Smooth muscle cell (in vitro differentiated cells): Measurements from ENCODE around the gene PRG3. TPM values are rescaled to one million over a fixed set of nuclear protein-coding genes. Genes with fewer than 3 reads are reported as not detected.

Experiments used
- DNase-seq: peaks from one replicate; lab custom pipeline; 2025; ENCODE audit not compliant: unreplicated experiment; lab: John Stamatoyannopoulos, UW
- H2AFZ ChIP-seq: fragments of 200-600 bp; sonication (generic); 2 replicates; pipeline ENCODE4 v1.6.0; 2016; ENCODE audit warnings: antibody characterized with exemption, low read depth, mild to moderate bottlenecking
- H3F3A ChIP-seq: fragments of 200-600 bp; sonication (generic); 2 replicates; pipeline ENCODE4 v1.6.0; 2017; ENCODE audit warnings: antibody characterized with exemption, low read depth
- H3K27ac ChIP-seq: fragments of 200-600 bp; sonication (generic); 2 replicates; pipeline ENCODE4 v1.5.1; 2016; ENCODE audit warnings: low read depth, mild to moderate bottlenecking
- H3K27me3 ChIP-seq: fragments of 200-600 bp; sonication (generic); 2 replicates; pipeline ENCODE4 v1.6.1; 2016; ENCODE audit warnings: low read depth, mild to moderate bottlenecking
- H3K36me3 ChIP-seq: fragments of 200-600 bp; sonication (generic); 2 replicates; pipeline ENCODE4 v1.5.1; 2016; ENCODE audit warnings: low read depth
- H3K4me1 ChIP-seq: fragments of 200-600 bp; sonication (generic); 2 replicates; pipeline ENCODE4 v1.5.1; 2016; ENCODE audit warnings: low read depth
- H3K4me2 ChIP-seq: fragments of 200-600 bp; sonication (generic); 2 replicates; pipeline ENCODE4 v1.6.0; 2016; ENCODE audit warnings: mild to moderate bottlenecking
- H3K4me3 ChIP-seq: fragments of 200-600 bp; sonication (generic); 2 replicates; pipeline ENCODE4 v1.5.1; 2016; ENCODE audit warnings: mild to moderate bottlenecking
- H3K79me2 ChIP-seq: fragments of 200-600 bp; sonication (generic); 2 replicates; pipeline ENCODE4 v1.6.0; 2016; ENCODE audit warnings: low read depth, mild to moderate bottlenecking
- H3K9ac ChIP-seq: fragments of 200-600 bp; sonication (generic); 2 replicates; pipeline ENCODE4 v1.6.0; 2016; ENCODE audit warnings: low read depth
- H3K9me3 ChIP-seq: fragments of 200-600 bp; sonication (generic); replicated peaks from 2 replicates; pipeline ENCODE4 v1.5.1; 2016; ENCODE audit warnings: low read depth
- H4K20me1 ChIP-seq: fragments of 200-600 bp; sonication (generic); 2 replicates; pipeline ENCODE4 v1.6.0; 2016; ENCODE audit warnings: low read depth
- WGBS: methylation state at CpG from one replicate; pipeline ENCODE4 v1.1.7; 2016; ENCODE audit warnings: low lambda C conversion rate; 5-methylcytosine and 5-hydroxymethylcytosine counted together
- polyA plus RNA-seq: library from polyadenylated mRNA; unstranded; fragments of >200 nt; fragmentation: Nextera tagmentation; extraction: Ambion mirVana; gene quantifications from 2 replicates; pipeline ENCODE4 v1.2.1, GENCODE V29; 2016
- total RNA-seq: library from RNA; depleted of rRNA; stranded (reverse); fragments of >200 nt; gene quantifications from 2 replicates; pipeline ENCODE4 v1.2.3, GENCODE V29; 2014
- TF ChIP-seq, protein P1 (sequence below): fragments of 200-600 bp; sonication (generic); IDR thresholded peaks from 2 replicates; pipeline ENCODE4 v1.5.1; 2017; ENCODE audit warnings: borderline replicate concordance, mild to moderate bottlenecking, antibody characterized with exemption; ENCODE audit not compliant: insufficient read depth, poor library complexity, severe bottlenecking

Gene PRG3
- total and polyA plus RNA-seq, 2 experiments from 2014 or later: not detected

DNA sequence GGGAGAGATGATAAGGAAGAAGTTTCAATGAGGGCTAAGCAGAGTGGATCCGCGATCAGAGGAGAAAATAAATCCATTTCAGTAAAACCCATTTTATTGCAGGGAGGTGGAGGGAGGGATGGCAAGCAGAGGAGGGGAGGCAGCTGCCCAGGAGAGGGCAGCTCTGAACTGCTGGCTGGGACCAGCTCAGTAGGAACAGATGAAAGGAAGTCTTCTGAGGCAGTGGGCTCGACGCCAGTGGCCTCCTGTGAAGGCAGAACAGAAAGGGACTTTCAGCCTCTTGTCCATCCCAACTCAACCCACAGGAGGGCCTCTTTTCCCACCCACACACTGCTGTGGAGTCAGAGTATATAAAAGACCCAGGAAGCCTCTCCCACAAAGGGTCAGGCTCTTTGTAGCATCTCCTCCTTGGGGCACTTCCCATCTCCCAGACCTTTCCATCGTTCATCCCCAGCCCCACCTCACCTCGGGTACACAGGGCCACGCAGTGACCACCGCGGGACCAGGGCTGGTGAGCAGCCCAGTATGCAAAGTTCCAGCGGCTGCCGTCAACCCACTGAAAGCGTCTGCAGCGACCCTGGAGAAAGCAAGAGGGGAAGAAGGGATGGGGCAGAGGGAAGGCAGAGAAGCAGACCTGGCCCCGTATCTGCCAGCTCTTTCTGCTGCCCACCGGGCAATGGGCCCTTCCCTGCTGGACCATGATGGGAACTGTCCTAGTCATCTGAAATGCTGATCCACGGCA is 6.5 kb upstream of the PRG3 start:
- TF ChIP-seq, protein P1, sequence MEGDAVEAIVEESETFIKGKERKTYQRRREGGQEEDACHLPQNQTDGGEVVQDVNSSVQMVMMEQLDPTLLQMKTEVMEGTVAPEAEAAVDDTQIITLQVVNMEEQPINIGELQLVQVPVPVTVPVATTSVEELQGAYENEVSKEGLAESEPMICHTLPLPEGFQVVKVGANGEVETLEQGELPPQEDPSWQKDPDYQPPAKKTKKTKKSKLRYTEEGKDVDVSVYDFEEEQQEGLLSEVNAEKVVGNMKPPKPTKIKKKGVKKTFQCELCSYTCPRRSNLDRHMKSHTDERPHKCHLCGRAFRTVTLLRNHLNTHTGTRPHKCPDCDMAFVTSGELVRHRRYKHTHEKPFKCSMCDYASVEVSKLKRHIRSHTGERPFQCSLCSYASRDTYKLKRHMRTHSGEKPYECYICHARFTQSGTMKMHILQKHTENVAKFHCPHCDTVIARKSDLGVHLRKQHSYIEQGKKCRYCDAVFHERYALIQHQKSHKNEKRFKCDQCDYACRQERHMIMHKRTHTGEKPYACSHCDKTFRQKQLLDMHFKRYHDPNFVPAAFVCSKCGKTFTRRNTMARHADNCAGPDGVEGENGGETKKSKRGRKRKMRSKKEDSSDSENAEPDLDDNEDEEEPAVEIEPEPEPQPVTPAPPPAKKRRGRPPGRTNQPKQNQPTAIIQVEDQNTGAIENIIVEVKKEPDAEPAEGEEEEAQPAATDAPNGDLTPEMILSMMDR: no peak
- no peak overlapping the region for H3K4me2 ChIP-seq
- H3K4me3 ChIP-seq: no peak overlapping the region
- H4K20me1 ChIP-seq: no peaks in the 10 kb centered on the region
- H3K79me2 ChIP-seq: no peaks in the 10 kb centered on the region
- H3K36me3 ChIP-seq: no peaks in the 10 kb centered on the region
- DNase-seq: no peak
- H3K27me3 ChIP-seq: peaks cover 33% of the 10 kb centered on the region
- H3F3A ChIP-seq: no peaks in the 10 kb centered on the region
- no peak overlapping the region for H3K9ac ChIP-seq
- no peak overlapping the region for H3K27ac ChIP-seq
- H3K4me1 ChIP-seq: no peaks in the 10 kb centered on the region
- no peak overlapping the region for H2AFZ ChIP-seq
- no peaks in the 10 kb centered on the region for H3K9me3 ChIP-seq
- 83% methylated on average over 16 of the region's 16 CpGs for WGBS

DNA sequence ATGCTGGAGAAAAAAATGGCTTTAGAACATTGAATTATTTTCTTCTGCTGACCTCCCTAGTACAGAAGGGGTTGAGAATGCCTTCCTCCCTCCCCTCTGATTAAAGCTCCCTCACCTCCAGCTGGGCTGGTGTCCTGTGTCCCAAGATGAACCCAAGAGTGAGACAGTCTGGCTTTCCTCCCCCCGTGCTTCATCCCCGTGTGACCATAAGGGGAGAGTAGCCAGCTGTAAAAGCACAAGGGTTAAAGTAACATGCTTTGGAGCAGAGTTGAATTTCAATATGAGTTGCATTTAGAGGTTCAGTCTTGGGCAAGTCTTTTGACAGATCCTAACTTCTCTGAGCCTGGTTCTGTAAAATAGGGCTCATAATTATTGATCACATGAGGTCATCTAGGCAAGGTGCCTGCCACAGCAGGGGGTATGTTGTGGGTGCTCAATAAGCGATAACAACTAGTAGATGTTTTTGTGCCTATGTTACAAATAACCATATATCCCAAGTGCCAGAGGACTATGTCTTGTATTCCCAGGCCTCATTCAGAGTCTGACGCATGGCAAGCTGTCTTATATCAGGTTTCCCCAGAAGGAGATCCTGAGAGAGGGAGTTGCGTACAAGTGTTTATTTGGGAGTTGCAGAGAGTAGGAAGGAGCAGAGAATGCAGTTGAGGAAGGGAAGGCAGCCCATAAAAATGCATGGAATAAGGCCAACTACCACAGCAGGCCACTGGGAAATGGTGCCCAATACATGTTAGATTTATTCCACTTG is 5.4 kb upstream of the PRG3 start:
- TF ChIP-seq, protein P1: no peak
- no peaks in the 10 kb centered on the region for H3K4me1 ChIP-seq
- H3K4me2 ChIP-seq: no peak overlapping the region
- no peaks in the 10 kb centered on the region for H3K9me3 ChIP-seq
- H3K9ac ChIP-seq: no peak overlapping the region
- no peak overlapping the region for H3K27ac ChIP-seq
- no peaks in the 10 kb centered on the region for H4K20me1 ChIP-seq
- 84% methylated on average over 5 of the region's 5 CpGs for WGBS
- no peaks in the 10 kb centered on the region for H3K79me2 ChIP-seq
- peaks cover 33% of the 10 kb centered on the region for H3K27me3 ChIP-seq
- H3K36me3 ChIP-seq: no peaks in the 10 kb centered on the region
- H2AFZ ChIP-seq: no peak overlapping the region
- DNase-seq: no peak
- H3K4me3 ChIP-seq: no peak overlapping the region
- no peaks in the 10 kb centered on the region for H3F3A ChIP-seq

DNA sequence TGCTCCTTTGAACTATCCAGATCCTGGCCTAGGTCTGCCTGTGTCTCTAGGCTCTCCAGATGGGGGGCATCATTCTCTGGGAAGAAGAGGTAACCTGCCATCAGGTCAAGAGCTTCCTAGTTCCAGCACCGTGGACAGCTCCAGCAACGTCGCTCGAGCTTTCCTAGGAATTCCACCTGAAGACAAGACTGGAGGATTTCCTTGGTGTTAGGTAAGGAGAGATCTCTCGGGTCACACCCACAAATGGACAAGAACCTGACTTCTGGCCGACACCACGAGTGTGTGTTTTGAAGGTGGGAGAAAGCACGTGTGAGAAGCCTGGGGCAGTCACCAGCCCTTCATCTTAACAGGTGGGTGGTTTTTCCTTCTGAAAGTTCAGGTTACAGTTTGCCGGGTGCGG is 1.2 kb downstream of the PRG3 start:
- Histone ChIP-seq H3K27ac (no peak overlapping the region), H3K4me2 (no peak overlapping the region), H3K79me2 (no peaks in the 10 kb centered on the region), H3K9me3 (no peaks in the 10 kb centered on the region), H3K9ac (no peak overlapping the region), H3K36me3 (no peaks in the 10 kb centered on the region), H3K27me3 (peaks cover 14% of the 10 kb centered on the region), H3F3A (peaks cover 6% of the 10 kb centered on the region), H3K4me3 (no peak overlapping the region), H3K4me1 (no peaks in the 10 kb centered on the region), H2AFZ (no peak overlapping the region), H4K20me1 (no peaks in the 10 kb centered on the region)
- WGBS: 32% methylated on average over 10 of the region's 10 CpGs
- DNase-seq: no peak
- TF ChIP-seq, protein P1: no peak

DNA sequence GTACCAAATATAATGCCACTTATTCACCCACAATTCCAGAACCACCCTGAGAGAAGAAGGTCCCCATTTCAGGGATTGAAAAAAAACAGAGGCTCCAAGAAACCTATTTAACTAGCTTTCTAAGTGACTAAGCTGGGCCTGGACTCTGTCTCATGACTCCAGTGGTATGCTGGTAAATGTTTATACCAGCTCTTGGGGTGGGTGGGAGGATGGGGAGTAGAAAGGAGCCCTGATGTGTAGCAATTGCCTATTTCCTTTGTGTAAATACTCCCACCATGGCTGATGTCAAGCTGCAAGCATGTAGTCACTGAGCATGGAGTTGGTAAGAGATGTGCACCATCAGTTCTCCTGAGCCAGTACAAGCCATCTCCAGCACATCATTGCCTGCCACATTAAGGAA is 2.8 kb downstream of the PRG3 start:
- DNase-seq: no peak
- Histone ChIP-seq H2AFZ (no peak overlapping the region), H3K9me3 (no peaks in the 10 kb centered on the region), H3K79me2 (no peaks in the 10 kb centered on the region), H3K4me1 (no peaks in the 10 kb centered on the region), H3K4me2 (peak overlapping the region; percentile 31), H3K36me3 (no peaks in the 10 kb centered on the region), H3K27ac (no peak overlapping the region), H3K9ac (no peak overlapping the region), H3K27me3 (peaks cover 14% of the 10 kb centered on the region), H3F3A (peaks cover 6% of the 10 kb centered on the region), H4K20me1 (no peaks in the 10 kb centered on the region), H3K4me3 (no peak overlapping the region)
- TF ChIP-seq, protein P1: no peak
